ENCODE data around the gene KATNAL2. TPM values are rescaled to one million over a fixed set of nuclear protein-coding genes. Genes with fewer than 3 reads are reported as not detected.
A peak's percentile ranks its signal among the peaks of the same experiment; 100 is the strongest.

KATNAL2 gene
- total RNA-seq, 4 donors from 2014 or later = 4.4 to 5.2 (median 5.0) TPM

- no peaks in the 10 kb centered on the region for H3K9me3 ChIP-seq
- no peaks in the 10 kb centered on the region for H3K27me3 ChIP-seq
- H3K36me3 ChIP-seq = peaks cover 0 to 16% (median 1%) of the 10 kb centered on the region in 4 donors
- intact Hi-C loops (cut with DNase I; ENCODE audit: low total_unique reads) (no loop called here), in situ Hi-C loops (cut with MboI; ENCODE audit: low pct_ligation_motif_present in 1 of 4, low pct_unique_long_range_greater_than_20kb in 1 of 4, low sequenced_read_pairs in 3 of 4) (no loop called here)
- H3K27ac ChIP-seq = peak overlapping the region in 3 of 4 donors; percentile 91 to 96 (median 93)
- DNase-seq = no peak
- peak overlapping the region in 1 of 4 donors; percentile 75 for H3K4me3 ChIP-seq
- TF ChIP-seq EP300 (IDR thresholded peaks at IDR 0.05; ENCODE audit: low read depth) = no peak
- no peak for TF ChIP-seq CTCF (IDR thresholded peaks at IDR 0.05)
- TF ChIP-seq POLR2A (IDR thresholded peaks at IDR 0.05) = no peak
- TF ChIP-seq POLR2AphosphoS5 (IDR thresholded peaks at IDR 0.05) = no peak
- H3K4me1 ChIP-seq = peaks cover 12 to 21% (median 21%) of the 10 kb centered on the region in 4 donors
Observed at GRCh38 chr18:47151439-47151838, 234.0 kb downstream of the KATNAL2 start.

Small RNAs within 50 kb of the gene (small RNA-seq; reads per million reads assigned to genes)
- 0 reads per million in 4 donors for gene AC012254.4

Other genes with a start within 250 kb of the KATNAL2 start
- gene ST8SIA5, start 160.5 kb upstream of the KATNAL2 start, total RNA-seq = under 1 TPM in 1 of 4 donors, not detected in 3; 0.41 TPM
- gene PIAS2, start 95 bp upstream of the KATNAL2 start, total RNA-seq = 10 to 100 TPM; 19.5 to 33.8 (median 27.0) TPM
- gene ELOA2, start 118.0 kb downstream of the KATNAL2 start, total RNA-seq = not detected
- gene HDHD2, start 232.9 kb downstream of the KATNAL2 start, total RNA-seq = 10 to 100 TPM; 14.2 to 63.3 (median 30.3) TPM